Right atrium auricular region (tissue), 2 donors: Measurements from ENCODE around the gene NFATC2. TPM values are rescaled to one million over a fixed set of nuclear protein-coding genes. Genes with fewer than 3 reads are reported as not detected.

Experiments
- DNase-seq: peaks from one replicate; pipeline ENCODE4 v3.0.0-alpha.2; 2019; ENCODE audit warnings: low spot score
- H3K27ac ChIP-seq, 2 donors: fragments of 200-600 bp; sonication (generic); 1 replicate in 1 of 2; 2 replicates in 1 of 2; pipeline ENCODE4 v1.5.1; 2016 to 2019
- H3K27me3 ChIP-seq, 2 donors: fragments of 200-600 bp; sonication (generic); one replicate each; pipeline versions ENCODE4 v1.5.1 to v1.6.0; 2017 to 2019
- H3K36me3 ChIP-seq: fragments of 200-600 bp; sonication (generic); one replicate; pipeline ENCODE4 v1.5.1; 2016
- H3K4me1 ChIP-seq, 2 donors: fragments of 200-600 bp; sonication (generic); one replicate each; pipeline versions ENCODE4 v1.5.1 to v1.6.0; 2017 to 2019
- H3K4me3 ChIP-seq, 2 donors: fragments of 200-600 bp; sonication (generic); 1 replicate in 1 of 2; 2 replicates in 1 of 2; pipeline ENCODE4 v1.5.1; 2017 to 2019; ENCODE audit warnings: mild to moderate bottlenecking in 1 of 2, moderate library complexity in 1 of 2
- H3K9me3 ChIP-seq, 2 donors: fragments of 200-600 bp; sonication (generic); one replicate each; pipeline ENCODE4 v1.5.1; 2019
- CTCF ChIP-seq, 2 donors: fragments of 200-600 bp; sonication (generic); IDR thresholded peaks; one replicate each; pipeline ENCODE4 v1.5.1; 2019; ENCODE audit warnings: antibody characterized with exemption in 2 of 2
- total RNA-seq, 2 donors: library from RNA; depleted of rRNA; stranded (reverse); fragments of >200 nt; gene quantifications; one replicate each; pipeline ENCODE4 v1.1.0, GENCODE V29; 2016

NFATC2 gene
- total RNA-seq, 2 donors from 2014 or later = 8.6 to 12.5 TPM

GRCh38 chr20:51424270-51425117 is 118.0 kb downstream of the NFATC2 start:
- H3K36me3 ChIP-seq = no peaks in the 10 kb centered on the region
- no peaks in the 10 kb centered on the region for H3K27me3 ChIP-seq
- DNase-seq = no peak
- no peak overlapping the region for H3K4me3 ChIP-seq
- H3K27ac ChIP-seq = no peak overlapping the region
- H3K9me3 ChIP-seq = no peaks in the 10 kb centered on the region
- peaks cover 0 to 18% of the 10 kb centered on the region in 2 donors for H3K4me1 ChIP-seq
- no peak for TF ChIP-seq CTCF (IDR thresholded peaks at IDR 0.05)

GRCh38 chr20:51423810-51424209 is 118.7 kb downstream of the NFATC2 start:
- Histone ChIP-seq H3K4me1 (peaks cover 0 to 13% of the 10 kb centered on the region in 2 donors), H3K36me3 (no peaks in the 10 kb centered on the region), H3K4me3 (no peak overlapping the region), H3K27ac (no peak overlapping the region), H3K9me3 (no peaks in the 10 kb centered on the region), H3K27me3 (no peaks in the 10 kb centered on the region)
- no peak for TF ChIP-seq CTCF (IDR thresholded peaks at IDR 0.05)
- DNase-seq = no peak

- no peaks in the 10 kb centered on the region for H3K9me3 ChIP-seq
- H3K4me1 ChIP-seq = peaks cover 0 to 7% of the 10 kb centered on the region in 2 donors
- no peak for DNase-seq
- H3K4me3 ChIP-seq = no peak overlapping the region
- H3K27ac ChIP-seq = no peak overlapping the region
- no peaks in the 10 kb centered on the region for H3K36me3 ChIP-seq
- no peaks in the 10 kb centered on the region for H3K27me3 ChIP-seq
- no peak for TF ChIP-seq CTCF (IDR thresholded peaks at IDR 0.05)
Measured at GRCh38 chr20:51423290-51423667, 119.2 kb downstream of the NFATC2 start.

GRCh38 chr20:51422514-51423289 is 119.8 kb downstream of the NFATC2 start:
- H3K4me1 ChIP-seq = peaks cover 0 to 2% of the 10 kb centered on the region in 2 donors
- no peak for TF ChIP-seq CTCF (IDR thresholded peaks at IDR 0.05)

DNA sequence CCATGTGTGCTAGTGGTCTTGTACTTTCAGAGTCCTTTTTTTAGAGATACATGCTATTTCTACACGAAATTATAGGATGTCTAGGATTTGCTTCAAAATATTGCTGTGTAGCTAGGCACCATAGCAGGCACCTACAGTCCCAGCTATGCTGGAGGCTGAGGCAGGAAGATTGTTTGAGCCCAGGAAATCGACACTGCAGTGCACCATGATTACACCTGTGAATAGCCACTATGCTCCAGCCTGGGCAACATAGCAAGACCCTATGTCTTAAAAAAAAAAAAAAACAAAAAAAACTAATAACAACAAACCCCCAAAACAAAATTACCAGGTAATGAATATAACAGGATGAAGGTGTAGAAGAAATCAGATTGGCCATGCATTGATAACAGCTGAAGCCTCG is 121.7 kb downstream of the NFATC2 start:
- TF ChIP-seq CTCF (IDR thresholded peaks at IDR 0.05) = no peak
- DNase-seq = no peak
- Histone ChIP-seq H3K4me1 (no peaks in the 10 kb centered on the region), H3K9me3 (no peaks in the 10 kb centered on the region), H3K27ac (no peak overlapping the region), H3K27me3 (no peaks in the 10 kb centered on the region), H3K36me3 (no peaks in the 10 kb centered on the region), H3K4me3 (no peak overlapping the region)

More at GRCh38 chr20:51422514-51423289, 119.8 kb downstream of the NFATC2 start:
- Histone ChIP-seq H3K9me3 (no peaks in the 10 kb centered on the region), H3K27me3 (no peaks in the 10 kb centered on the region), H3K4me3 (no peak overlapping the region), H3K36me3 (no peaks in the 10 kb centered on the region), H3K27ac (no peak overlapping the region)
- no peak for DNase-seq
